IMR-90 (cell line): Measurements from ENCODE around the gene GDPD5. TPM values are rescaled to one million over a fixed set of nuclear protein-coding genes. Genes with fewer than 3 reads are reported as not detected.

Experiments used
- MXI1 ChIP-seq: IDR thresholded peaks from 2 replicates; pipeline ENCODE4 v1.6.1; 2012; ENCODE audit warnings: low read depth, mild to moderate bottlenecking, low read length, moderate library complexity, borderline replicate concordance
- microRNA-seq, 2 experiments: library from miRNA; stranded (forward) in 1 of 2; unstranded in 1 of 2; fragments of 10-50 nt in 1 of 2; fragments of <30 nt in 1 of 2; gene quantifications in 1 of 2; microRNA quantifications in 1 of 2; one replicate each; pipeline versions ENCODE3 to v1.1.0; 2013 to 2020; ENCODE audit not compliant: insufficient read depth in 1 of 2, insufficient read length in 1 of 2, unreplicated experiment in 1 of 2
- polyA plus RNA-seq, 3 experiments: library from polyadenylated mRNA; depleted of rRNA; stranded (reverse); fragments of >200 nt; gene quantifications; 2 replicates each; pipeline ENCODE4 v1.2.3, GENCODE V29; 2012; ENCODE audit warnings: low replicate concordance in 1 of 3
- small RNA-seq, 5 experiments: library from RNA; depleted of rRNA; stranded (forward); fragments of <200 nt; gene quantifications; one replicate each; pipeline ENCODE3, GENCODE V24; 2012
- total RNA-seq: library from RNA; depleted of rRNA; stranded (reverse); fragments of >200 nt; gene quantifications from 2 replicates; pipeline ENCODE4 v1.2.3, GENCODE V29; 2012; rRNA removed

Gene GDPD5
- total and polyA plus RNA-seq, 2 of the 4 experiments (the other 2 are of a cell fraction): 2.0 to 7.9 TPM

DNA sequence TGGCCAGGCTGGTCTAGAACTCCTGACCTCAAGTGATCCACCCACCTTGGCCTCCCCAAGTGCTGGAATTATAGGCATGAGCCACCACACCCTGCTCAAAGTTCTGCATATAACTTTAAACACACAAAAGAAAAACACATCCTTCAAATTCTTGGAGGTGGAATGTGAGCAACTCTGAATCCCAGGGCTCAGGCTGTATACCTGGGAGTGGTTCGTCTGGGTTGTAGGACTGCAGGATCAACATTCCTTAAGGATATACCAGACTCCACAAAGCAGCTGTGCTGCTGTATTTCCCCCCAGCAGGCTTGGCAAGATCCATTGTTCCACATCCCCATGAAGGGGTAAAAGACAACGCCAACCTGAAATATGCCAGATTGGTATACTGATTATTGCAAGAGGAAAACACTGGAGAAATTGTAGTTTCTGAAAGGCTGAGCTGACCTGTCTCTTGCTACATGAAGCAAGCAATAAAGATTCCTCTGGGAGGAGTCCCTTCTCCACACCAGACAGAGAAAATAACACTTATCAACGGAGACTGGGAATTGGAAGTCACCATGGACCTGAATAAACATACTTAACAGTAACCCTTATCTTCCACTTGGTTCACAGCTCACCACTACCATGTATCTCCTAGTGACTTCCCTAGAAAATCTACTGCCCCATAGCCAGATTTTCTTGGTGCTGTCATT is 138.7 kb downstream of the GDPD5 start (continued):
- no peak for TF ChIP-seq MXI1

Small RNA genes lying within 50 kb of the gene (microRNA-seq; reads per million reads assigned to microRNA genes)
- not detected for gene SNORD15A (ENCODE audit: insufficient read depth, insufficient read length)
- 35.1 reads per million, percentile 69 among the genes with 10 or more reads in this experiment for gene SNORD15B (ENCODE audit: insufficient read depth, insufficient read length)

Small RNA genes lying within 50 kb of the gene (small RNA-seq; reads per million reads assigned to genes)
- gene SNORD15A (0 reads per million in 5 experiments), gene SNORD15B (109 to 8,782 (median 352) reads per million in 5 experiments)

Other genes with a start within 250 kb of the GDPD5 start
- gene ARRB1, start 174.3 kb downstream of the GDPD5 start, total RNA-seq: 13.1 and 17.4 TPM in 2 replicates
- gene ARRB1, start 174.3 kb downstream of the GDPD5 start, polyA plus RNA-seq (2012; rRNA removed): 11.0 and 11.4 TPM in 2 replicates
- gene RPS3, start 126.4 kb downstream of the GDPD5 start, total RNA-seq: 2,360 and 3,444 TPM in 2 replicates
- gene RPS3, start 126.4 kb downstream of the GDPD5 start, polyA plus RNA-seq (2012; rRNA removed): 2,477 and 2,872 TPM in 2 replicates
- 1.4 and 1.6 TPM in 2 replicates for gene KLHL35, start 92.7 kb downstream of the GDPD5 start, total RNA-seq
- 3.3 TPM in 2 replicates for gene KLHL35, start 92.7 kb downstream of the GDPD5 start, polyA plus RNA-seq (2012; rRNA removed)
- 772 and 841 TPM in 2 replicates for gene SERPINH1, start 36.3 kb upstream of the GDPD5 start, total RNA-seq
- gene SERPINH1, start 36.3 kb upstream of the GDPD5 start, polyA plus RNA-seq (2012; rRNA removed): 1,857 and 1,944 TPM in 2 replicates
- gene MAP6, start 143.1 kb upstream of the GDPD5 start, total RNA-seq: 2.5 and 3.0 TPM in 2 replicates
- 3.1 and 3.4 TPM in 2 replicates for gene MAP6, start 143.1 kb upstream of the GDPD5 start, polyA plus RNA-seq (2012; rRNA removed)
- gene MOGAT2, start 191.9 kb upstream of the GDPD5 start, total RNA-seq: not detected in 2 replicates
- not detected in 2 replicates for gene MOGAT2, start 191.9 kb upstream of the GDPD5 start, polyA plus RNA-seq (2012; rRNA removed)
- gene DGAT2, start 242.8 kb upstream of the GDPD5 start, total RNA-seq: 2.2 and 2.3 TPM in 2 replicates
- gene DGAT2, start 242.8 kb upstream of the GDPD5 start, polyA plus RNA-seq (2012; rRNA removed): 1.7 and 2.4 TPM in 2 replicates